H1 (cell line): ENCODE measurements around the gene COL5A1. TPM values are rescaled to one million over a fixed set of nuclear protein-coding genes. Genes with fewer than 3 reads are reported as not detected.

Source experiments
- BACH1 ChIP-seq: IDR thresholded peaks from 2 replicates; pipeline ENCODE4 v1.6.1; 2012; ENCODE audit warnings: low read length, improper control_type of control experiment
- CHD7 ChIP-seq: fragments of 300-600 bp; sonication (generic); IDR thresholded peaks from 2 replicates; pipeline ENCODE4 v1.7.1; 2012; ENCODE audit warnings: low read length, moderate library complexity, mild to moderate bottlenecking, inconsistent platforms; ENCODE audit not compliant: insufficient replicate concordance
- HDAC2 ChIP-seq, 2 experiments: fragments of 300-600 bp in 1 of 2; sonication (generic) in 1 of 2; IDR thresholded peaks; 2 replicates each; pipeline ENCODE4 v1.6.1; 2011 to 2012; ENCODE audit warnings: low read depth in 2 of 2, low read length in 2 of 2, mild to moderate bottlenecking in 2 of 2, moderate library complexity in 2 of 2, borderline replicate concordance in 1 of 2, inconsistent platforms in 1 of 2
- MAFK ChIP-seq: IDR thresholded peaks from 2 replicates; pipeline ENCODE4 v1.6.1; 2012; ENCODE audit warnings: low read depth, mild to moderate bottlenecking, improper control_type of control experiment, low read length
- MAX ChIP-seq: IDR thresholded peaks from 2 replicates; pipeline ENCODE4 v1.6.1; 2012; ENCODE audit warnings: inconsistent platforms
- SUZ12 ChIP-seq: fragments of 200-600 bp; sonication (generic); IDR thresholded peaks from 2 replicates; pipeline ENCODE4 v1.6.1; 2012; ENCODE audit warnings: mild to moderate bottlenecking, inconsistent platforms, low read length, moderate library complexity, mixed read lengths
- polyA plus RNA-seq, 7 experiments: library from polyadenylated mRNA; depleted of rRNA in 3 of 7; stranded (reverse) in 5 of 7; unstranded in 2 of 7; fragments of >200 nt in 5 of 7; fragments of 200-250 nt in 2 of 7; gene quantifications; 1 replicate in 5 of 7; 2 replicates in 1 of 7; 4 replicates in 1 of 7; pipeline versions ENCODE4 v1.2.1 to v1.2.3, GENCODE V29; 2011 to 2013; ENCODE audit warnings: missing spikeins in 2 of 7, mixed read lengths in 2 of 7
- total RNA-seq: library from RNA; stranded (reverse); fragmentation: NEBNext Ultra II Directional; extraction: Animal tissue kit (Norgen Biotek cat#: 25700); gene quantifications from 2 replicates; pipeline ENCODE4 v1.2.1, GENCODE V29; 2021

Gene COL5A1
- total and polyA plus RNA-seq, 2 of the 8 experiments (the other 6 are each of a cell fraction or from before 2014, with no cell fraction given): 3.8 to 12.0 TPM

GRCh38 chr9:134759913-134760312, 118.3 kb downstream of the COL5A1 start (continued):
- TF ChIP-seq MAX: no peak
- TF ChIP-seq HDAC2 (IDR thresholded peaks at IDR 0.05; ENCODE audit: borderline replicate concordance in 1 of 2, low read depth in 2 of 2, low read length in 2 of 2): no peak
- no peak for TF ChIP-seq SUZ12
- no peak for TF ChIP-seq MAFK
- TF ChIP-seq BACH1: no peak
- no peak for TF ChIP-seq CHD7
